ENCODE measurements around the gene NSUN5.
"Not testable (repeated sequence)": the region's sequence is repeated elsewhere in the genome, so short reads cannot be mapped to it uniquely, and the experiment has no call there.

The NSUN5 gene

GRCh38 chr7:73266719-73267368 lies 41.8 kb downstream of the NSUN5 start:
- DNase-seq, result not testable (repeated sequence)

GRCh38 chr7:73262416-73262815 lies 46.2 kb downstream of the NSUN5 start:
- not testable (repeated sequence) for DNase-seq

All from NCI-H1417 treated with DMSO at 0.1 percent for 48 hours (cell line).